Omental fat pad (tissue), 4 donors: ENCODE data around the gene SCAF11. TPM values are rescaled to one million over a fixed set of nuclear protein-coding genes. Genes with fewer than 3 reads are reported as not detected.

ENCODE experiments used
- ATAC-seq: fragments of 150-250 bp; one replicate; pipeline ENCODE4 v1.9.1; 2016; ENCODE audit warnings: mild to moderate bottlenecking, moderate library complexity; ENCODE audit not compliant: low FRiP score
- DNase-seq: peaks from one replicate; pipeline ENCODE4 v3.0.0-alpha.2; 2019; ENCODE audit warnings: low spot score
- total RNA-seq, 4 donors: library from RNA; depleted of rRNA; stranded (reverse); fragments of >200 nt; gene quantifications; one replicate each; pipeline ENCODE4 v1.1.0, GENCODE V29; 2016
- TF ChIP-seq, protein P1 (sequence below), 3 donors: fragments of 450-650 bp; IDR thresholded peaks; one replicate each; pipeline ENCODE4 v1.5.1; 2016 to 2017; ENCODE audit warnings: antibody characterized with exemption in 3 of 3, mild to moderate bottlenecking in 3 of 3, moderate library complexity in 2 of 3

The SCAF11 gene
- total RNA-seq, 4 donors from 2014 or later: 110 to 205 (median 156) TPM

DNA sequence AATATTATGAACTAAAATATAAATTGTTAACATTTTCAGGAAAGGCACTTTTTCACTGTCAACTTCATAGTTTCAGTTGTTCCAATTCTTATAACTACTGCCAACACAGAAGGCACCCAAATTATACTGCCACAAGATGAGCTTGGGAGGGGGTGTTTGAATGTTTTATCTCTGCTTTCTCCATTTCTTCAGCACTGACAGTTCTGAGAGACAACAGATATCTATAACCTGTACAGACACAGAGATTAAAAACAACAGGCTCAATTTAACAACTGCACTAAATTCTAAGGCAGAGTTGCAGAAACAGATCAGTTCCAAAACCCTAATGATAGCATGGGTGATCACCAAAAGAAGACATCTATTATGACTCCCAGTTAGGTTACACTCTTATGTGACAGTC, 12.8 kb downstream of the SCAF11 start:
- TF ChIP-seq, protein P1, sequence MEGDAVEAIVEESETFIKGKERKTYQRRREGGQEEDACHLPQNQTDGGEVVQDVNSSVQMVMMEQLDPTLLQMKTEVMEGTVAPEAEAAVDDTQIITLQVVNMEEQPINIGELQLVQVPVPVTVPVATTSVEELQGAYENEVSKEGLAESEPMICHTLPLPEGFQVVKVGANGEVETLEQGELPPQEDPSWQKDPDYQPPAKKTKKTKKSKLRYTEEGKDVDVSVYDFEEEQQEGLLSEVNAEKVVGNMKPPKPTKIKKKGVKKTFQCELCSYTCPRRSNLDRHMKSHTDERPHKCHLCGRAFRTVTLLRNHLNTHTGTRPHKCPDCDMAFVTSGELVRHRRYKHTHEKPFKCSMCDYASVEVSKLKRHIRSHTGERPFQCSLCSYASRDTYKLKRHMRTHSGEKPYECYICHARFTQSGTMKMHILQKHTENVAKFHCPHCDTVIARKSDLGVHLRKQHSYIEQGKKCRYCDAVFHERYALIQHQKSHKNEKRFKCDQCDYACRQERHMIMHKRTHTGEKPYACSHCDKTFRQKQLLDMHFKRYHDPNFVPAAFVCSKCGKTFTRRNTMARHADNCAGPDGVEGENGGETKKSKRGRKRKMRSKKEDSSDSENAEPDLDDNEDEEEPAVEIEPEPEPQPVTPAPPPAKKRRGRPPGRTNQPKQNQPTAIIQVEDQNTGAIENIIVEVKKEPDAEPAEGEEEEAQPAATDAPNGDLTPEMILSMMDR (IDR thresholded peaks at IDR 0.05): no peak
- DNase-seq (no peak), ATAC-seq (no peak)

DNA sequence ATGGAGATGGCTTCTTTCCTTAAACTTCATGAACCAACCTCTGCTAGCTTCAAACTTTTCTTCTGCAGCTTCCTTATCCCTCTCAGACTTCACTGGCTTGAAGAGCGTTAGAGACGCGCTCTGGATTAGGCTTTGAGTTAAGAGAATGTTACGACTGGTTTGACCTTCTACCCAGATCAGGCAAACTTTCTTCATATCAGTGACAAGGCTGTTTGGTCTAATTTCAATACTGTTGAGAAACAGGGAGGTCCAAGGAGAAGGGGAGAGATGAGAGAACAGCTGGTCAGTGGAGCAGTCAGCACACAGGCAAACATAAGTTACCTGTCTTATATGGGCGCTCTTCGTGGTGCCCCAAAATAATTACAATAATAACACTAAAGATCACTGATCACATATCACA, 14.9 kb downstream of the SCAF11 start:
- TF ChIP-seq, protein P1 (IDR thresholded peaks at IDR 0.05): no peak
- DNase-seq: no peak
- ATAC-seq: no peak

DNA sequence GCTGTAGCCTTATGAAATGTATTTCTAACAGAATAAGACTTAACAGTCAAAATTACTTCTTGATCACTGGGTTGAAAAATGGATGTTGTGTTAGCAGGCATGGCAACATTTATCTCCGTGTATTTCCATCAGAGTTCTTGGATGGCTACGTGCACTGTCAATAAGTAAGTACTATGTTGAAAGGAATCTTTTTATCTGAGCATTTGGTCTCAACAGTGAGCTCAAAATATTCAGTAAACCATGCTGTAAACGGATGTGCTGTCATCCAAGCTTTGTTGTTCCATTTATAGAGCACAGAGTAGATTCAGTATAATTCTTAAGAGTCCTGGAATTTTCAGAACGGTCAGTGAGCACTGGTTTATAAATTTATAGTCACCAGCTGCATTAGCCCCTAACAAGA, 15.5 kb downstream of the SCAF11 start:
- TF ChIP-seq, protein P1 (IDR thresholded peaks at IDR 0.05): no peak
- ATAC-seq: no peak
- no peak for DNase-seq

DNA sequence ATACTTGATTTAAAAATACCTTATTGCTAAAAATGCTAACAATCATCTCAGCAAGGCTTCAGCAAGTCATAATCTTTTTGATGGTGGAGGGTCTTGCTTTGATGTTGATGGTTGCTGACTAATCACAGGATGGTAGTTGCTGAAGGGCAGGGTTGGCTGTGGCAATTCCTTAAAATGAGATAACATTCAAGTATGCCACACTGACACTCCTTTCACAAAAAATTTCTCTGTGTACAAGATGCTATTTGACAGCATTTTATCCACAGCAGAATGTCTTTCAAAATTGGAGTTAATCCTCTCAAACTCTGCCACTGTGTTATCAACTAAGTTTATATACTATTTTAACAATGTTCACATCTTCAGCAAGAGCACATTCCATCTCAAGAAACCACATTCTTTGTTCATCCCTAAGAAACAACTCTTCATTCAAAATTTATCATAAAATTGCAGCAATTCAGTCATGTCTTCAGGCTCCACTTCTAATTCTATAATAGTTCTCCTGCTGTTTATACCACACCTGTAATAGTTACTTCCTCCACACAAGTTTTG, 16.1 kb downstream of the SCAF11 start:
- TF ChIP-seq, protein P1 (IDR thresholded peaks at IDR 0.05): no peak
- no peak for DNase-seq
- ATAC-seq: no peak

DNA sequence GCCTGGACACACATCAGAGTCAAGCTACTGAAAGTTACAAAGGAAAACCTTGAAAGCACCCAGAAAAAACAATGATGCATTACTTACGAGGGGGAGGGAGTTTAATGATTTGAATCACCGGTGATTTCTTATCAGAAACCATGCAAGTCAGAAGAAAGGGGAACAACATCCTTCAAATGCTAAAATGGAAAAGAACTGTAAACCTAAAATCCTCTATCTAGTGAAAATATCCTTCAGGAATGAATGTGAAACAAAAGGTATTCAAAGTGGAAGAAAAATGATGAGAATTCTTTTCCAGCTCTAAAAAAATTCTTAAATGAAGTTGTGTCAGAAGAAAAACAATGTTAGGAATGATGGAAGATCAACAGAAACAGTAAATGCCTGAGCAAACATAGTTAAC, 16.8 kb downstream of the SCAF11 start:
- TF ChIP-seq, protein P1 (IDR thresholded peaks at IDR 0.05): no peak
- ATAC-seq (no peak), DNase-seq (no peak)

DNA sequence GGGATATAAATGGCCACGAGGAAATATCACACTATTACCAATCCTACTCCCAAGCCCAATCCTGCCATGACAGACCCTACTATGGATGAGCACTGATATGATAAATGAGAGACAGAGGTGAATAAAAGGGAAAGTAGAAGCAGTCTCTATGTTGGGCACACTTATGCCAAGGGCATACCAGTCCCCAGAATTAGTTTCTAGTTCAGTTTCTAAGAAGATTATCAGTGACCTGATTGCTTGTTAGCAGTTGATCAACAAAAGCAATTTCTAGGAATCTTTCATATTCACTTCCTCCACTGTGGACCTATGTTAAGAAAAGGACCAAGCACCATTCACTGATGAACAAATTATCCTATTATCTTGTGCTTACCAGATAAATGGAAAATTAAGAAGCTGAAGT, 20.0 kb downstream of the SCAF11 start:
- DNase-seq (no peak), ATAC-seq (no peak)
- TF ChIP-seq, protein P1 (IDR thresholded peaks at IDR 0.05): no peak

DNA sequence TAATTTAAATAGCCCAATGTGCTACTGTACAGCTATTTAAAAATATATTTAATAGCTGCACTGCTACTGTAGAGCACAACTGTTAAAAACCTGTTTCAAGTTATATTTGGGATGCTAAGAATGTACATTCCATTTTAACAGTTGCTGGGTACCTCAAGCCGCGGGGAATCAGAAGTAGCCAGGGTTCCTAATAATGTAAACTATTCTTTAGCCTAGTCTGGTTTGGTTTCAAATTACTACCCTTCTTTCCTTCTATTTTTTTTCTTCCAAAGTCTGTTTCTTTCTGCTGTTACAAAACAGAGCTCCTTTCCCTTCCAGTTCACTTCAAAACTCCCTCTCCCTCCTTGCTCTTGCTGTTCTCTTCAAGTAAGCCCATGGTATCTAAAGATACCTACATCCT, 21.3 kb downstream of the SCAF11 start:
- DNase-seq (no peak), ATAC-seq (no peak)
- TF ChIP-seq, protein P1 (IDR thresholded peaks at IDR 0.05): no peak
